ENCODE results near the gene SUN1.

The SUN1 gene

DNA sequence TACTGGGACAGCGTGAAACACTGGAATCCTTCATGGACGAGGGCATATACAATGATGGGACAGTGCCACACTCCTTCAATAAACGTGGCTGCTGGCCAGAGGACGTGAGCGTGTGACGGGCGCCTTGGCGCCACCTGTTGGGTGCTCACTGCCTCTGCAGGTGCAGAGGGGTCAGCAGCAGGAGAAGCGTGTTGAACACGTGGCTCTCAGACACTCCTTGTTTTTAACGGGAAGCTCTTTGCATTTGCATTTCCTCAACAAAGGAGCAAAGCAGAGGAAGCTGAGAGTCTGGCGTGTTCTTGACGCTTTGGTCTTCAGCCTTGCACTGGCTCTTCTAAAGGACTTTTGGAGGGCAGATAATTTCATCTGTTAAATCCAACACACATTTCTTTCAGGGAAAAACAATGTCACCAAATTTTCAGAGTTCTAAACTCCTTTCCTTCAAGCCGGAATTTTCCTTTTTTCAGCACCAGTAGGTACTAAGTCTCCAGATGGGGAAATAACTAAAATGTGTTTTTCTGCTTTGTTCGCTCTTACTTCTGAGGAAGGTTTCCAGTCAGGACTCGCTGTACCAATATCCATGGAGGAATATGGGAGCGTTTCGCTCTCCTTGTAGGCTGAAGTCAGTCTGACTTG lies 41.2 kb downstream of the SUN1 start:
- peaks cover 0 to 49% (median 35%) of the 10 kb centered on the region in 4 donors for H3K4me1 ChIP-seq
- intact Hi-C loops (cut with DNase I; ENCODE audit: low total_unique reads): loop anchor here (2.0 to 10.0 kb wide), 3 partner anchors 36 to 87 kb away; no protein-coding TSS in a partner anchor
- H3K36me3 ChIP-seq: peaks cover 36 to 49% (median 40%) of the 10 kb centered on the region in 3 donors
- no peaks in the 10 kb centered on the region for H3K9me3 ChIP-seq
- no peaks in the 10 kb centered on the region for H3K27me3 ChIP-seq
- peak overlapping the region; percentile 87 to 95 for H3K27ac ChIP-seq
- DNase-seq: peak; percentile 84 to 87
- TF ChIP-seq, protein P1, sequence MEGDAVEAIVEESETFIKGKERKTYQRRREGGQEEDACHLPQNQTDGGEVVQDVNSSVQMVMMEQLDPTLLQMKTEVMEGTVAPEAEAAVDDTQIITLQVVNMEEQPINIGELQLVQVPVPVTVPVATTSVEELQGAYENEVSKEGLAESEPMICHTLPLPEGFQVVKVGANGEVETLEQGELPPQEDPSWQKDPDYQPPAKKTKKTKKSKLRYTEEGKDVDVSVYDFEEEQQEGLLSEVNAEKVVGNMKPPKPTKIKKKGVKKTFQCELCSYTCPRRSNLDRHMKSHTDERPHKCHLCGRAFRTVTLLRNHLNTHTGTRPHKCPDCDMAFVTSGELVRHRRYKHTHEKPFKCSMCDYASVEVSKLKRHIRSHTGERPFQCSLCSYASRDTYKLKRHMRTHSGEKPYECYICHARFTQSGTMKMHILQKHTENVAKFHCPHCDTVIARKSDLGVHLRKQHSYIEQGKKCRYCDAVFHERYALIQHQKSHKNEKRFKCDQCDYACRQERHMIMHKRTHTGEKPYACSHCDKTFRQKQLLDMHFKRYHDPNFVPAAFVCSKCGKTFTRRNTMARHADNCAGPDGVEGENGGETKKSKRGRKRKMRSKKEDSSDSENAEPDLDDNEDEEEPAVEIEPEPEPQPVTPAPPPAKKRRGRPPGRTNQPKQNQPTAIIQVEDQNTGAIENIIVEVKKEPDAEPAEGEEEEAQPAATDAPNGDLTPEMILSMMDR (IDR thresholded peaks at IDR 0.05): peak; percentile 94 to 95
- H3K4me3 ChIP-seq: no peak overlapping the region

DNA sequence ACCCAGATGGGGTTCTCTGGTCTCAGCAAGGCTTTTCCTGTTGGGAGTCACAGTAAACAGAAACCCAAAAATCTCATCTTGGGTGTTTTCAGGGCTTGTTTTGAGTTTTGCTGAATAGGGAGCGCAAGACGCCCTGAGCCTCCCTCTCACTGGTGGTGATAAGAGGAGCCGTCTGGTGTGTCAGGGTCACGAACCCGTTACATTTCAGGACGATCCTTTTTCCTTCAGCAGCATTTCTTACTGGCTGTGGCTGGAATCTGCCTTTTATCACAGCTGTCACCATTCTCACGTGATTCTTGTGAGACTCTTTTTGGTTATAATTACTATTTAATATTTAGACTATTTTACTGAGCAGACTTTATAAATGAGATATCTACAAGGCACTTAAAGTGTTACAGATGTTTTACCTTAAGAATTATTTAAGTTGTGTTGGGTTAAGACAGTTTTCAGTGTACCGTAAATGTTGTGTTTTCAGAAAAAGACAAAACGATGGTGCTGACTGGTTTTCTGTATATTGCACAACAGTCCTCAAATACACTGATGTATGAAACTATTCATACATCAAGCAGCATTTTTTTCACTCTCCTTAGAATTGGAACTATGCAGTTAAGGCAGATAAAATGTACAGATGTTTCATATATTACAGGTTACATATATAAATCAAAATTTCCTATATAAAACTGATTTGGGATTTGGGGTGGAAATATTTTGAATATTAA lies 41.9 kb downstream of the SUN1 start:
- Histone ChIP-seq H3K4me1 (peaks cover 0 to 52% (median 38%) of the 10 kb centered on the region in 4 donors), H3K9me3 (no peaks in the 10 kb centered on the region), H3K36me3 (peaks cover 35 to 46% (median 43%) of the 10 kb centered on the region in 3 donors), H3K27me3 (no peaks in the 10 kb centered on the region), H3K27ac (peak overlapping the region; percentile 87 to 95), H3K4me3 (no peak overlapping the region)
- intact Hi-C loops (cut with DNase I; ENCODE audit: low total_unique reads): loop anchor here (5.0 to 10.0 kb wide), 2 partner anchors 37 to 59 kb away; no protein-coding TSS in a partner anchor
- TF ChIP-seq, protein P1 (IDR thresholded peaks at IDR 0.05): no peak
- DNase-seq: no peak

DNA sequence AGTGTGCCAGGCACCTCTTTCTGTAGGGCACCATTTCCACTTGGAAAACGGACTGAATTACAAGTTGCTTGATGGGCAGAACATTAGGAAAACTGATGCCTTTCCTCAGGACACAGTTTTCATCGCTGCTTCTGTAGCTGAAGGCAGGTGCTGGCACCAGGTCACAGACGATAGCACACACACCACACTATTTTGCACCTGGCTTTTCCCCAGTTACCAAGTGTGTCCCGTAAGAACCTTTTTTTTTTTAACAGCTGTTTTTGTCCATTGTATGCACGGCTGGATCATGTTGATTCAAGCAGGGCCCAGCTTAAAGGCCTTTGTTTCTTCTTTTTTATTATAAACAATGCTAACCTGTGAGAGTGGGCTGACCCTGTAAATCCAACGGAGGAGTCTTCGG lies 42.8 kb downstream of the SUN1 start:
- TF ChIP-seq, protein P1 (IDR thresholded peaks at IDR 0.05): no peak
- peak overlapping the region; percentile 87 to 89 for H3K27ac ChIP-seq
- DNase-seq: no peak
- peaks cover 26 to 38% (median 34%) of the 10 kb centered on the region in 3 donors for H3K36me3 ChIP-seq
- H3K4me1 ChIP-seq: peaks cover 0 to 51% (median 36%) of the 10 kb centered on the region in 4 donors
- H3K9me3 ChIP-seq: no peaks in the 10 kb centered on the region
- no peaks in the 10 kb centered on the region for H3K27me3 ChIP-seq
- no peak overlapping the region for H3K4me3 ChIP-seq
- intact Hi-C loops (cut with DNase I; ENCODE audit: low total_unique reads): loop anchor here (10.0 kb wide), 1 partner anchor 60 kb away; no protein-coding TSS in a partner anchor

DNA sequence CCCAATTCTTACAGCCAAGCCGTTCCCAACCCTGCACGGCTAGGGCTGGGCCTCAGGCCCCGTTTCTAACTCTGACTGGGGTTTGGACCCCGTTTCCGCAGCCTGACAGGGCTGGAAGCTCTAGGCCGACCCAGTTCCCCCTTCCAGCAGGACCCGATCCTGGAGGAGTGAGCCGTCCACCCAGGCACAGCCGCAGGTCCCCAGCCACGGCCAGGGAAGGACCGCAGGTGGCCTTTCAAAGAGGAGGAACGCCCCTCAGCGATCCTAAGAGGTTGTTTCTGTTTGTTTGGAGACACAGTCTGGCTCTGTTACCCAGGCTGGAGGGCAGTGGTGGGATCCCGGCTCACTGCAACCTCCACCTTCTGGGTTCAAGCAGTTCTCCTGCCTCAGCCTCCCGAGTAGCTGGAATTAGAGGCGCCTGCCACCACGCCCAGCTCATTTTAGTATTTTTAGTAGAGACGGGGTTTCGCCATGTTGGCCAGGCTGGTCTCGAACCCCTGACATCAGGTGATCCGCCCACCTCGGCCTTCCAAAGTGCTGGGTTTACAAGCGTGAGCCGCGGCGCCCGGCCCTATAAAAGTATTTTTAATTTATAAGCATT lies 43.3 kb downstream of the SUN1 start:
- TF ChIP-seq, protein P1 (IDR thresholded peaks at IDR 0.05): no peak
- Histone ChIP-seq H3K9me3 (no peaks in the 10 kb centered on the region), H3K27ac (peak overlapping the region; percentile 87 to 89), H3K4me1 (peaks cover 0 to 55% (median 36%) of the 10 kb centered on the region in 4 donors), H3K27me3 (no peaks in the 10 kb centered on the region), H3K4me3 (peak overlapping the region; percentile 52 to 55), H3K36me3 (peaks cover 21 to 32% (median 29%) of the 10 kb centered on the region in 3 donors)
- DNase-seq: peak in 1 of 2 donors; percentile 35
- intact Hi-C loops (cut with DNase I; ENCODE audit: low total_unique reads): loop anchor here (10.0 kb wide), 1 partner anchor 61 kb away; no protein-coding TSS in a partner anchor
